WTC11 (cell line): ENCODE data around the gene ATG16L1. TPM values are rescaled to one million over a fixed set of nuclear protein-coding genes. Genes with fewer than 3 reads are reported as not detected.

Experiments
- ATAC-seq: fragments of 200-7000 bp; cut with Tn5 transposase; 2 replicates; pipeline ENCODE4 v1.10.0; 2021; ENCODE audit warnings: mild to moderate bottlenecking, moderate library complexity
- CTCF ChIA-PET: fragments of 300-600 bp; sonication (Branson Sonifier 250); formaldehyde crosslinking; loops from one replicate; lab custom pipeline; 2021; ENCODE audit warnings: antibody characterized with exemption; lab: Charles Lee
- POLR2A ChIA-PET: fragments of 350-600 bp; sonication (Branson Sonifier 250); formaldehyde crosslinking; loops from one replicate; lab custom pipeline; 2021; ENCODE audit warnings: antibody characterized with exemption; lab: Charles Lee
- DNase-seq: peaks from one replicate; pipeline ENCODE4 v3.0.0; 2021; ENCODE audit warnings: low spot score
- H3K27ac Mint-ChIP-seq: 2 replicates; pipeline ENCODE4 v1.8.0; 2021; ENCODE audit warnings: mixed read lengths
- H3K27me3 Mint-ChIP-seq: 2 replicates; pipeline ENCODE4 v1.8.0; 2021; ENCODE audit warnings: low read depth, mild to moderate bottlenecking, moderate library complexity, mixed read lengths
- H3K36me3 Mint-ChIP-seq: 2 replicates; pipeline ENCODE4 v1.8.0; 2021; ENCODE audit warnings: mixed read lengths
- H3K4me1 Mint-ChIP-seq: 2 replicates; pipeline ENCODE4 v1.8.0; 2022; ENCODE audit warnings: mixed read lengths
- H3K4me3 Mint-ChIP-seq: 2 replicates; pipeline ENCODE4 v1.8.0; 2021; ENCODE audit warnings: mild to moderate bottlenecking, moderate library complexity, mixed read lengths
- H3K9me3 Mint-ChIP-seq: 2 replicates; pipeline ENCODE4 v1.8.0; 2021; ENCODE audit warnings: mixed read lengths
- CBFB ChIP-seq: sonication (generic); formaldehyde crosslinking; IDR thresholded peaks from 2 replicates; pipeline ENCODE4 v1.8.1; 2022; ENCODE audit warnings: mild to moderate bottlenecking, low read depth, missing genetic modification reagents
- ETV6 ChIP-seq: sonication (generic); formaldehyde crosslinking; IDR thresholded peaks from 2 replicates; pipeline ENCODE4 v1.8.1; 2022; ENCODE audit warnings: mild to moderate bottlenecking, missing genetic modification reagents
- FOXJ3 ChIP-seq: sonication (generic); formaldehyde crosslinking; IDR thresholded peaks from 2 replicates; pipeline ENCODE4 v1.9.0; 2021; ENCODE audit warnings: missing genetic modification reagents, mild to moderate bottlenecking, borderline replicate concordance
- FOXP1 ChIP-seq: sonication (generic); formaldehyde crosslinking; IDR thresholded peaks from 2 replicates; pipeline ENCODE4 v1.8.0; 2022; ENCODE audit warnings: missing genetic modification reagents, mild to moderate bottlenecking, moderate library complexity, borderline replicate concordance
- GTF2I ChIP-seq: fragments of 250-450 bp; sonication (Bioruptor Pico); conservative IDR thresholded peaks from 2 replicates; pipeline ENCODE4 v1.4.0; 2021; ENCODE audit warnings: mild to moderate bottlenecking
- JAZF1 ChIP-seq: fragments of 250-450 bp; sonication (Bioruptor Pico); IDR thresholded peaks from 2 replicates; pipeline ENCODE4 v1.9.0; 2021; ENCODE audit warnings: moderate library complexity, mild to moderate bottlenecking, inconsistent platforms
- NR2C2 ChIP-seq: sonication (generic); formaldehyde crosslinking; IDR thresholded peaks from 2 replicates; pipeline ENCODE4 v1.8.0; 2022; ENCODE audit warnings: mild to moderate bottlenecking, missing genetic modification reagents
- PRRX2 ChIP-seq: fragments of 250-450 bp; sonication (Bioruptor Pico); IDR thresholded peaks from 2 replicates; pipeline ENCODE4 v1.8.0; 2021; ENCODE audit warnings: mild to moderate bottlenecking
- TEAD4 ChIP-seq: sonication (generic); formaldehyde crosslinking; IDR thresholded peaks from 2 replicates; pipeline ENCODE4 v1.8.0; 2022; ENCODE audit warnings: mild to moderate bottlenecking, missing genetic modification reagents
- ZNF232 ChIP-seq: sonication (generic); formaldehyde crosslinking; IDR thresholded peaks from 2 replicates; pipeline ENCODE4 v1.8.0; 2022; ENCODE audit warnings: mild to moderate bottlenecking, missing genetic modification reagents
- total RNA-seq: library from RNA; stranded (reverse); gene quantifications from 3 replicates; pipeline ENCODE4 v1.2.3, GENCODE V29; 2021
- TF ChIP-seq, protein P1 (sequence below): sonication (generic); formaldehyde crosslinking; IDR thresholded peaks from 2 replicates; pipeline ENCODE4 v1.8.1; 2022; ENCODE audit warnings: mild to moderate bottlenecking, missing genetic modification reagents, moderate library complexity, borderline replicate concordance
- TF ChIP-seq, protein P2 (sequence below): sonication (generic); formaldehyde crosslinking; IDR thresholded peaks from 2 replicates; pipeline ENCODE4 v1.8.0; 2022; ENCODE audit warnings: mild to moderate bottlenecking, missing genetic modification reagents
- TF ChIP-seq, protein P3 (sequence below): fragments of 200-600 bp; IDR thresholded peaks from 2 replicates; pipeline ENCODE4 v1.8.0; 2022; ENCODE audit warnings: antibody characterized with exemption
- TF ChIP-seq, protein P4 (sequence below): sonication (generic); formaldehyde crosslinking; IDR thresholded peaks from 2 replicates; pipeline ENCODE4 v1.8.0; 2023; ENCODE audit warnings: missing genetic modification reagents, mild to moderate bottlenecking, borderline replicate concordance
- TF ChIP-seq, protein P5 (sequence below): sonication (generic); formaldehyde crosslinking; IDR thresholded peaks from 2 replicates; pipeline ENCODE4 v1.8.1; 2022; ENCODE audit warnings: mild to moderate bottlenecking, moderate library complexity, missing genetic modification reagents
- TF ChIP-seq, protein P6 (sequence below): sonication (generic); formaldehyde crosslinking; IDR thresholded peaks from 2 replicates; pipeline ENCODE4 v1.8.1; 2022; ENCODE audit warnings: low read depth, missing genetic modification reagents, borderline replicate concordance
- TF ChIP-seq, protein P7 (sequence below): sonication (generic); formaldehyde crosslinking; IDR thresholded peaks from 2 replicates; pipeline ENCODE4 v1.8.1; 2022; ENCODE audit warnings: low read depth, mild to moderate bottlenecking, moderate library complexity, missing genetic modification reagents, borderline replicate concordance

ATG16L1 gene
- total RNA-seq, 1 experiment from 2014 or later: 31.8 TPM

DNA sequence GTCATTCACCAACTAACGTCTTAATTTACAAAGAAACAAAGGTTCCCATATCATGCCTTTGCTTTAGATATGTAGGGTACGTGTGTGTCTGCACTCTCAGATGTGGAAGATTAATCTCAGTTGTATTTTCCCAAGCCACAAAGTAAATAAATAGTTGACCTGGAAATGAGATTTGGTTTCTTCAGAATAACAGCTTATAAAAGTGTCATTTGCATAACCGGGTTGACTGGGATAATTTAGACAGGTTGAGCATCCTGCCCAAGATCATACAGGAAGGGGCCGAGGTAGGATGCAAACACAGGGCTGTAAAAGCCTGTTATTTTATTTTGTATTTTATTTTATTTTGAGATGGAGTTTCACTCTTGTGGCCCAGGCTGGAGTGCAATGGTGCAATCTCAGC is 19.5 kb downstream of the ATG16L1 start:
- CTCF ChIA-PET: no interaction called here
- H3K4me3 Mint-ChIP-seq: no peak overlapping the region

DNA sequence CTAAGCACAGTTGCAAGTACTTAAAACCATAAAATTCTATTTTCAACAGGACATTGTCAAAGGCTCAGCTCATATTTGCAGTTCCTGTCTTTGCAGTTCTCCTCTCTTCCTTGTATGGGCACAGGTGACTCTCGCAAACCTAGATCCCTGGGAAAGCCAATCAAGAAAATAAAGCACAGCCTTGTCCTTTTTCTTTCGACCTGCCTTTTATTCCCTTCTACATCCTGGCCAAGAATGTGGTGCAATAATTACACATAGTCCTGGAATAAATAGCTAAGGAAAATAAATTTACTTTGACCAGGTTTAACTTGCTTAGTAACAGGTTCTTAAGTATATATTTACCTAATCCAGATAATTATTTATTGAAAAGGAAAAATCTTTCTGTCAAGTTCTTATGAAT is 20.2 kb downstream of the ATG16L1 start:
- H3K27ac Mint-ChIP-seq: no peak overlapping the region
- H3K4me1 Mint-ChIP-seq: no peaks in the 10 kb centered on the region
- no peak overlapping the region for H3K4me3 Mint-ChIP-seq
- peaks cover 91% of the 10 kb centered on the region for H3K36me3 Mint-ChIP-seq
- TF ChIP-seq, protein P1, sequence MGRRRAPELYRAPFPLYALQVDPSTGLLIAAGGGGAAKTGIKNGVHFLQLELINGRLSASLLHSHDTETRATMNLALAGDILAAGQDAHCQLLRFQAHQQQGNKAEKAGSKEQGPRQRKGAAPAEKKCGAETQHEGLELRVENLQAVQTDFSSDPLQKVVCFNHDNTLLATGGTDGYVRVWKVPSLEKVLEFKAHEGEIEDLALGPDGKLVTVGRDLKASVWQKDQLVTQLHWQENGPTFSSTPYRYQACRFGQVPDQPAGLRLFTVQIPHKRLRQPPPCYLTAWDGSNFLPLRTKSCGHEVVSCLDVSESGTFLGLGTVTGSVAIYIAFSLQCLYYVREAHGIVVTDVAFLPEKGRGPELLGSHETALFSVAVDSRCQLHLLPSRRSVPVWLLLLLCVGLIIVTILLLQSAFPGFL (CRISPR knock-in tag): no peak
- TF ChIP-seq CBFB: no peak
- no peak for TF ChIP-seq TEAD4
- TF ChIP-seq GTF2I: no peak
- no peak for TF ChIP-seq PRRX2 (CRISPR knock-in tag)
- no peak for TF ChIP-seq NR2C2 (CRISPR knock-in tag)
- TF ChIP-seq ZNF232: no peak
- TF ChIP-seq, protein P2, sequence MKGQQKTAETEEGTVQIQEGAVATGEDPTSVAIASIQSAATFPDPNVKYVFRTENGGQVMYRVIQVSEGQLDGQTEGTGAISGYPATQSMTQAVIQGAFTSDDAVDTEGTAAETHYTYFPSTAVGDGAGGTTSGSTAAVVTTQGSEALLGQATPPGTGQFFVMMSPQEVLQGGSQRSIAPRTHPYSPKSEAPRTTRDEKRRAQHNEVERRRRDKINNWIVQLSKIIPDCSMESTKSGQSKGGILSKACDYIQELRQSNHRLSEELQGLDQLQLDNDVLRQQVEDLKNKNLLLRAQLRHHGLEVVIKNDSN (CRISPR knock-in tag): no peak
- ChIA-PET POLR2A (no interaction called here), CTCF (no interaction called here)
- H3K9me3 Mint-ChIP-seq: no peaks in the 10 kb centered on the region
- DNase-seq: no peak
- no peak for ATAC-seq
- no peaks in the 10 kb centered on the region for H3K27me3 Mint-ChIP-seq

More for the DNA sequence above, 19.5 kb downstream of the ATG16L1 start:
- no peaks in the 10 kb centered on the region for H3K4me1 Mint-ChIP-seq
- peaks cover 91% of the 10 kb centered on the region for H3K36me3 Mint-ChIP-seq
- POLR2A ChIA-PET: no interaction called here
- TF ChIP-seq JAZF1 (CRISPR knock-in tag) (no peak), GTF2I (no peak), FOXP1 (CRISPR knock-in tag) (no peak), FOXJ3 (CRISPR knock-in tag) (no peak)
- TF ChIP-seq, protein P3, sequence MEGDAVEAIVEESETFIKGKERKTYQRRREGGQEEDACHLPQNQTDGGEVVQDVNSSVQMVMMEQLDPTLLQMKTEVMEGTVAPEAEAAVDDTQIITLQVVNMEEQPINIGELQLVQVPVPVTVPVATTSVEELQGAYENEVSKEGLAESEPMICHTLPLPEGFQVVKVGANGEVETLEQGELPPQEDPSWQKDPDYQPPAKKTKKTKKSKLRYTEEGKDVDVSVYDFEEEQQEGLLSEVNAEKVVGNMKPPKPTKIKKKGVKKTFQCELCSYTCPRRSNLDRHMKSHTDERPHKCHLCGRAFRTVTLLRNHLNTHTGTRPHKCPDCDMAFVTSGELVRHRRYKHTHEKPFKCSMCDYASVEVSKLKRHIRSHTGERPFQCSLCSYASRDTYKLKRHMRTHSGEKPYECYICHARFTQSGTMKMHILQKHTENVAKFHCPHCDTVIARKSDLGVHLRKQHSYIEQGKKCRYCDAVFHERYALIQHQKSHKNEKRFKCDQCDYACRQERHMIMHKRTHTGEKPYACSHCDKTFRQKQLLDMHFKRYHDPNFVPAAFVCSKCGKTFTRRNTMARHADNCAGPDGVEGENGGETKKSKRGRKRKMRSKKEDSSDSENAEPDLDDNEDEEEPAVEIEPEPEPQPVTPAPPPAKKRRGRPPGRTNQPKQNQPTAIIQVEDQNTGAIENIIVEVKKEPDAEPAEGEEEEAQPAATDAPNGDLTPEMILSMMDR: no peak
- TF ChIP-seq, protein P4, sequence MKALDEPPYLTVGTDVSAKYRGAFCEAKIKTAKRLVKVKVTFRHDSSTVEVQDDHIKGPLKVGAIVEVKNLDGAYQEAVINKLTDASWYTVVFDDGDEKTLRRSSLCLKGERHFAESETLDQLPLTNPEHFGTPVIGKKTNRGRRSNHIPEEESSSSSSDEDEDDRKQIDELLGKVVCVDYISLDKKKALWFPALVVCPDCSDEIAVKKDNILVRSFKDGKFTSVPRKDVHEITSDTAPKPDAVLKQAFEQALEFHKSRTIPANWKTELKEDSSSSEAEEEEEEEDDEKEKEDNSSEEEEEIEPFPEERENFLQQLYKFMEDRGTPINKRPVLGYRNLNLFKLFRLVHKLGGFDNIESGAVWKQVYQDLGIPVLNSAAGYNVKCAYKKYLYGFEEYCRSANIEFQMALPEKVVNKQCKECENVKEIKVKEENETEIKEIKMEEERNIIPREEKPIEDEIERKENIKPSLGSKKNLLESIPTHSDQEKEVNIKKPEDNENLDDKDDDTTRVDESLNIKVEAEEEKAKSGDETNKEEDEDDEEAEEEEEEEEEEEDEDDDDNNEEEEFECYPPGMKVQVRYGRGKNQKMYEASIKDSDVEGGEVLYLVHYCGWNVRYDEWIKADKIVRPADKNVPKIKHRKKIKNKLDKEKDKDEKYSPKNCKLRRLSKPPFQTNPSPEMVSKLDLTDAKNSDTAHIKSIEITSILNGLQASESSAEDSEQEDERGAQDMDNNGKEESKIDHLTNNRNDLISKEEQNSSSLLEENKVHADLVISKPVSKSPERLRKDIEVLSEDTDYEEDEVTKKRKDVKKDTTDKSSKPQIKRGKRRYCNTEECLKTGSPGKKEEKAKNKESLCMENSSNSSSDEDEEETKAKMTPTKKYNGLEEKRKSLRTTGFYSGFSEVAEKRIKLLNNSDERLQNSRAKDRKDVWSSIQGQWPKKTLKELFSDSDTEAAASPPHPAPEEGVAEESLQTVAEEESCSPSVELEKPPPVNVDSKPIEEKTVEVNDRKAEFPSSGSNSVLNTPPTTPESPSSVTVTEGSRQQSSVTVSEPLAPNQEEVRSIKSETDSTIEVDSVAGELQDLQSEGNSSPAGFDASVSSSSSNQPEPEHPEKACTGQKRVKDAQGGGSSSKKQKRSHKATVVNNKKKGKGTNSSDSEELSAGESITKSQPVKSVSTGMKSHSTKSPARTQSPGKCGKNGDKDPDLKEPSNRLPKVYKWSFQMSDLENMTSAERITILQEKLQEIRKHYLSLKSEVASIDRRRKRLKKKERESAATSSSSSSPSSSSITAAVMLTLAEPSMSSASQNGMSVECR (CRISPR knock-in tag): no peak
- TF ChIP-seq, all 79 proteins: peak for 0
- ATAC-seq: no peak
- Mint-ChIP-seq H3K9me3 (no peaks in the 10 kb centered on the region), H3K27me3 (no peaks in the 10 kb centered on the region), H3K27ac (no peak overlapping the region)
- DNase-seq: no peak

DNA sequence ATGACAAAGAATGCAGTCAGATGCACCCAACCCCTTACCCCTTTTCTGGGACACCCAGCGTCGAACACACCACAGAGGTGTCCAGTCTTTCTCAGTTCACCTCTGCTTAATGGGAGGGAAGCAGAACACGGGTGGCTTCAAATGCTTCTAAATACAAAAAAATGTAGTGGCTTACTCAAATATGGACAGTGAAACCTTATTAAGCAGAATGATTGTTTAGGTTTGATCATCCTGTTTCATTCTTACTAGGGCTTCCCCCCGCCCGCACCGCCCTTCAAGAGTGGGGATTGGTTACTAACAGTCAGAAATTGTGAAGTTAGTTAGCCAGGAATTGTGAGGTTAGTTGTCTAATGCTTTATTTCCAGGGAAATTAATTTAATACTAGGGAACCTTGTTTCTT is 21.6 kb downstream of the ATG16L1 start:
- Mint-ChIP-seq H3K27me3 (no peaks in the 10 kb centered on the region), H3K4me3 (no peak overlapping the region), H3K36me3 (peaks cover 88% of the 10 kb centered on the region), H3K9me3 (no peaks in the 10 kb centered on the region), H3K27ac (no peak overlapping the region), H3K4me1 (no peaks in the 10 kb centered on the region)
- DNase-seq (no peak), ATAC-seq (no peak)
- ChIA-PET POLR2A (no interaction called here), CTCF (no interaction called here)
- TF ChIP-seq ZNF232: no peak
- TF ChIP-seq, protein P5, sequence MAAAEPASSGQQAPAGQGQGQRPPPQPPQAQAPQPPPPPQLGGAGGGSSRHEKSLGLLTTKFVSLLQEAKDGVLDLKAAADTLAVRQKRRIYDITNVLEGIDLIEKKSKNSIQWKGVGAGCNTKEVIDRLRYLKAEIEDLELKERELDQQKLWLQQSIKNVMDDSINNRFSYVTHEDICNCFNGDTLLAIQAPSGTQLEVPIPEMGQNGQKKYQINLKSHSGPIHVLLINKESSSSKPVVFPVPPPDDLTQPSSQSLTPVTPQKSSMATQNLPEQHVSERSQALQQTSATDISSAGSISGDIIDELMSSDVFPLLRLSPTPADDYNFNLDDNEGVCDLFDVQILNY: no peak
- TF ChIP-seq, protein P6, sequence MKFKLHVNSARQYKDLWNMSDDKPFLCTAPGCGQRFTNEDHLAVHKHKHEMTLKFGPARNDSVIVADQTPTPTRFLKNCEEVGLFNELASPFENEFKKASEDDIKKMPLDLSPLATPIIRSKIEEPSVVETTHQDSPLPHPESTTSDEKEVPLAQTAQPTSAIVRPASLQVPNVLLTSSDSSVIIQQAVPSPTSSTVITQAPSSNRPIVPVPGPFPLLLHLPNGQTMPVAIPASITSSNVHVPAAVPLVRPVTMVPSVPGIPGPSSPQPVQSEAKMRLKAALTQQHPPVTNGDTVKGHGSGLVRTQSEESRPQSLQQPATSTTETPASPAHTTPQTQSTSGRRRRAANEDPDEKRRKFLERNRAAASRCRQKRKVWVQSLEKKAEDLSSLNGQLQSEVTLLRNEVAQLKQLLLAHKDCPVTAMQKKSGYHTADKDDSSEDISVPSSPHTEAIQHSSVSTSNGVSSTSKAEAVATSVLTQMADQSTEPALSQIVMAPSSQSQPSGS (CRISPR knock-in tag): no peak
- TF ChIP-seq, protein P7, sequence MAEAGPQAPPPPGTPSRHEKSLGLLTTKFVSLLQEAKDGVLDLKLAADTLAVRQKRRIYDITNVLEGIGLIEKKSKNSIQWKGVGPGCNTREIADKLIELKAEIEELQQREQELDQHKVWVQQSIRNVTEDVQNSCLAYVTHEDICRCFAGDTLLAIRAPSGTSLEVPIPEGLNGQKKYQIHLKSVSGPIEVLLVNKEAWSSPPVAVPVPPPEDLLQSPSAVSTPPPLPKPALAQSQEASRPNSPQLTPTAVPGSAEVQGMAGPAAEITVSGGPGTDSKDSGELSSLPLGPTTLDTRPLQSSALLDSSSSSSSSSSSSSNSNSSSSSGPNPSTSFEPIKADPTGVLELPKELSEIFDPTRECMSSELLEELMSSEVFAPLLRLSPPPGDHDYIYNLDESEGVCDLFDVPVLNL (CRISPR knock-in tag): no peak
- no peak for TF ChIP-seq ETV6 (CRISPR knock-in tag)
- TF ChIP-seq, protein P1 (CRISPR knock-in tag): no peak
